Type B pancreatic cell (in vitro differentiated cells): ENCODE measurements around the gene SHKBP1. TPM values are rescaled to one million over a fixed set of nuclear protein-coding genes. Genes with fewer than 3 reads are reported as not detected.
A peak's percentile ranks its signal among the peaks of the same experiment; 100 is the strongest.

Source experiments
- DNase-seq: peaks from one replicate; pipeline ENCODE4 v3.0.0; 2021; ENCODE audit warnings: mixed read lengths; ENCODE audit not compliant: unreplicated experiment; ENCODE audit errors: extremely low spot score
- H3K27ac Mint-ChIP-seq: 2 replicates; pipeline ENCODE4 v1.8.0; 2021; ENCODE audit warnings: mild to moderate bottlenecking, mixed read lengths
- H3K27me3 Mint-ChIP-seq: 2 replicates; pipeline ENCODE4 v1.8.0; 2021; ENCODE audit warnings: mixed read lengths
- H3K36me3 Mint-ChIP-seq: 2 replicates; pipeline ENCODE4 v1.8.0; 2021; ENCODE audit warnings: mixed read lengths
- H3K4me1 Mint-ChIP-seq: one replicate; pipeline ENCODE4 v1.8.0; 2021; ENCODE audit warnings: mixed read lengths; ENCODE audit not compliant: unreplicated experiment
- H3K4me3 Mint-ChIP-seq: 2 replicates; pipeline ENCODE4 v1.8.0; 2021; ENCODE audit warnings: mild to moderate bottlenecking, mixed read lengths
- H3K9me3 Mint-ChIP-seq: 2 replicates; pipeline ENCODE4 v1.8.0; 2021; ENCODE audit warnings: mixed read lengths
- total RNA-seq: library from RNA; stranded (reverse); gene quantifications from 2 replicates; pipeline ENCODE4 v1.2.1, GENCODE V29; 2021; ENCODE audit warnings: low replicate concordance
- TF ChIP-seq, protein P1 (sequence below): fragments of 200-600 bp; sonication (generic); conservative IDR thresholded peaks from 2 replicates; pipeline ENCODE4 v1.5.0; 2021; ENCODE audit warnings: antibody characterized with exemption, mild to moderate bottlenecking

SHKBP1 gene
- total RNA-seq, 1 donor from 2014 or later = 54.6 TPM

DNA sequence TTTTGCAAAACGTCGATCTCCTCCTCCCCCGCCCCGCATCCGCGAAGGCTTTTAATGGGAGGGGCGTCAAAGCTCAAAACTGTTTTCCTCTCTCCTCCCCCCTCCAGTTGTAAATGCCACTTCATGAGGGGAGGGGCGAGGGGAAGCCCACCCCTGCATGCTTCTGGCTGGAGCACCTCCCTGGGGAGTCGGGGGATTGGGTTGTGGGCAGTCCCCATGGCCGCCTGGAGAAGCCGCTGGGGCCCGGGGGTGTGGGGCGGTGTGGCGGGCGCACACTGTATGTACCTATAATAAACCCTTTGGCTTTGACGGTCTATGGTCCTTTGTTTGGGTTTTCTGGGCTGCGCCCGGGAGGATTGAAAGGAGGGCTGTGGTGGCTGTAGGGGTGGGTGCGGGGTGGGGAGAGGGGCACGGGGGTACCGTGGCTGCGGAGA is 505 bp upstream of the SHKBP1 start:
- Mint-ChIP-seq H3K27me3 (no peaks in the 10 kb centered on the region), H3K9me3 (no peaks in the 10 kb centered on the region), H3K36me3 (no peaks in the 10 kb centered on the region), H3K4me3 (peak overlapping the region; percentile 90), H3K27ac (no peak overlapping the region), H3K4me1 (no peaks in the 10 kb centered on the region)
- no peak for DNase-seq
- TF ChIP-seq, protein P1, sequence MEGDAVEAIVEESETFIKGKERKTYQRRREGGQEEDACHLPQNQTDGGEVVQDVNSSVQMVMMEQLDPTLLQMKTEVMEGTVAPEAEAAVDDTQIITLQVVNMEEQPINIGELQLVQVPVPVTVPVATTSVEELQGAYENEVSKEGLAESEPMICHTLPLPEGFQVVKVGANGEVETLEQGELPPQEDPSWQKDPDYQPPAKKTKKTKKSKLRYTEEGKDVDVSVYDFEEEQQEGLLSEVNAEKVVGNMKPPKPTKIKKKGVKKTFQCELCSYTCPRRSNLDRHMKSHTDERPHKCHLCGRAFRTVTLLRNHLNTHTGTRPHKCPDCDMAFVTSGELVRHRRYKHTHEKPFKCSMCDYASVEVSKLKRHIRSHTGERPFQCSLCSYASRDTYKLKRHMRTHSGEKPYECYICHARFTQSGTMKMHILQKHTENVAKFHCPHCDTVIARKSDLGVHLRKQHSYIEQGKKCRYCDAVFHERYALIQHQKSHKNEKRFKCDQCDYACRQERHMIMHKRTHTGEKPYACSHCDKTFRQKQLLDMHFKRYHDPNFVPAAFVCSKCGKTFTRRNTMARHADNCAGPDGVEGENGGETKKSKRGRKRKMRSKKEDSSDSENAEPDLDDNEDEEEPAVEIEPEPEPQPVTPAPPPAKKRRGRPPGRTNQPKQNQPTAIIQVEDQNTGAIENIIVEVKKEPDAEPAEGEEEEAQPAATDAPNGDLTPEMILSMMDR = no peak

DNA sequence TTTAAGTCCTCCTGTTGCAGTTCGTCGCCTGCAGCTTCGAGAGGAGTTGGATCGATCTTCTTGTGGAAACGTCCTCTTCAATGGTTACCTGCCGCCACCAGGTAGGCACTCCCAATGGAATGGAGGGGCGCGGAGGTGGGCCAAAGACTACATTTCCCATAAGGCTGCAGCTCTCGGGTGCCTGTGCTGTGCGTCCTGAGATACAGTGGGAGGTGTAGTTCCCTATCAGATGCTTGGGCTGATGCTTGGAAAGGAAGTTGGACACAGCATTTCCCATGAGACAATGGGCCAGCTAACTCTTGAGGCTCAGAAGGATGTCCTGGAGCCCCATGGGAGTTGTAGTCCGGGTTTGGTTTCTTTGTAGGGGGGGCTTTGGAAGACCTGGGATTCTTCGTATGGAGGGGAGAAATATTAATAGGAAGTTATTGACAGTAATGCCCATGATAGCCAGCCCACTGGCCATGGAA is 1.8 kb downstream of the SHKBP1 start:
- Mint-ChIP-seq H3K9me3 (no peaks in the 10 kb centered on the region), H3K4me1 (no peaks in the 10 kb centered on the region), H3K36me3 (peaks cover 4% of the 10 kb centered on the region), H3K27ac (no peak overlapping the region), H3K27me3 (no peaks in the 10 kb centered on the region), H3K4me3 (peak overlapping the region; percentile 90)
- TF ChIP-seq, protein P1 = no peak
- DNase-seq = no peak

DNA sequence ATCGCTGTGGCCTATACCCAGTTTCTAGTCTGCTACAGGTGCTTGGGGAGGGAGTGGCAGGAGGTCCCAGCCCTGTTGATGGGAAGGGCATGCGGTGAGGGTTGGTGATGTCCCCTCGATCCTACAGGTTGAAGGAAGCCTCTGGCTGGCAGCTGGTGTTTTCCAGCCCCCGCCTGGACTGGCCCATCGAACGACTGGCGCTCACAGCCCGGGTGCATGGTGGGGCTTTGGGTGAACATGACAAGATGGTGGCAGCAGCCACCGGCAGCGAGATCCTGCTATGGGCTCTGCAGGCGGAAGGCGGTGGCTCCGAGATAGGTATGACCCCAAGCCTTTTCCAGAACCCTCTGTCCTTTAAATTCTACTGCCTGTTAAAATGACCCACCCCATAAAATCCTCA is 3.9 kb downstream of the SHKBP1 start:
- no peaks in the 10 kb centered on the region for H3K9me3 Mint-ChIP-seq
- TF ChIP-seq, protein P1 = no peak
- no peaks in the 10 kb centered on the region for H3K27me3 Mint-ChIP-seq
- no peak for DNase-seq
- no peaks in the 10 kb centered on the region for H3K4me1 Mint-ChIP-seq
- peaks cover 13% of the 10 kb centered on the region for H3K36me3 Mint-ChIP-seq
- no peak overlapping the region for H3K27ac Mint-ChIP-seq
- H3K4me3 Mint-ChIP-seq = no peak overlapping the region

DNA sequence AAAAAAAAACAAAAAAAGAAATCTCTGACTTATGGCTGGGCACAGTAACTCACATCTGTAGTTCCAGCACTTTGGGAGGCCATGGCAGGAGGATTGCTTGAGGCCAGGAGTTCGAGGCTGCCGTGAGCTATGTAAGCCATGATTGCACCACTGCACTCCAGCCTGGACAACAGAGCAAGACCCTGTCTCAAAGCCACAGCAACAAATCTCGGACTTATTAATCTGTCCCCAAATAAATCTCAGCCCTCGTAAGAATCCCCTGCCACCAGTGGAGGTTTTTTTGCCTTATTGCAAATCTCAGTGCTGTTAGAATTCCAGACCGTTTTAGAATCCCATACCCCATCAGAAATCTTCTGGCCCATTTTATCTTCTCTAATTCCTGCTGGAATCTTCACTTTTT is 4.9 kb downstream of the SHKBP1 start:
- H3K9me3 Mint-ChIP-seq = no peaks in the 10 kb centered on the region
- TF ChIP-seq, protein P1 = no peak
- H3K4me3 Mint-ChIP-seq = no peak overlapping the region
- no peaks in the 10 kb centered on the region for H3K4me1 Mint-ChIP-seq
- no peak overlapping the region for H3K27ac Mint-ChIP-seq
- H3K36me3 Mint-ChIP-seq = peaks cover 13% of the 10 kb centered on the region
- no peak for DNase-seq
- H3K27me3 Mint-ChIP-seq = no peaks in the 10 kb centered on the region

DNA sequence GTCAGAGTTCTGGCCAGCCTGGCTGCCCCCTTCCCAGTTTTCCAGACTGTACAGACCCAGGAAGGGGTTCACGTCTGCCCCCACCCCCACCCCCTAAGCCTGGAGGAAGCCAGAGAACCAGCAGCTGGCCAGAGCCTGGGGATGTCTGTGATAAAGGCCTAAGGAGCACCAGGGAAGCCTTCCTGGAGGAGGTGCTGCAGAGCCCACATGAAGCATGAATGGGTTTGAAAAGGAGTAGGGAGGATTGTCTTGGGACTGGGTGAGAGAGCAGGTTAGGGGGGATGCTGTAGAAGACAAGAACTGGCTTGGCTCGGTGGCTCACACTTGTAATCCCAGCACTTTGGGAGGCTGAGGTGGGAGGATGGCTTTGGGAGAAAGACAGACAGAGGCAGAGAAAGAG is 5.8 kb downstream of the SHKBP1 start:
- Mint-ChIP-seq H3K4me3 (no peak overlapping the region), H3K27ac (peak overlapping the region; percentile 56), H3K4me1 (no peaks in the 10 kb centered on the region), H3K36me3 (peaks cover 16% of the 10 kb centered on the region), H3K27me3 (no peaks in the 10 kb centered on the region), H3K9me3 (no peaks in the 10 kb centered on the region)
- TF ChIP-seq, protein P1 = no peak
- DNase-seq = no peak

DNA sequence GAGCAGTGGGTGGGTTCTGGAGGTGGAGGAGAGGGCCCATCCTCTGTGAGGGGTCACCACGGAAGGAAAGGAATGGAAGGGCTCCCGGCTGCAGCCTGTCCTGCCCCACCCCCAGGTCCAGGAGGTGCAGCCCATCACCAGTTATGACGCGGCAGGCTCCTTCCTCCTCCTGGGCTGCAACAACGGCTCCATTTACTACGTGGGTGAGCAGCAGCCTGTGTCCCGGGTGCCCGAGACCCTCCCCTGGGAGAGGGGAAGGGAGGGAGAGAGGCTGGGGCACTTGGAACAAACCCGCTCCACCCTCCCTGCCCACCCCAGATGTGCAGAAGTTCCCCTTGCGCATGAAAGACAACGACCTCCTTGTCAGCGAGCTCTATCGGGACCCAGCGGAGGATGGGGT is 6.6 kb downstream of the SHKBP1 start:
- no peaks in the 10 kb centered on the region for H3K27me3 Mint-ChIP-seq
- H3K36me3 Mint-ChIP-seq = peaks cover 16% of the 10 kb centered on the region
- DNase-seq = no peak
- no peaks in the 10 kb centered on the region for H3K4me1 Mint-ChIP-seq
- TF ChIP-seq, protein P1 = no peak
- no peak overlapping the region for H3K27ac Mint-ChIP-seq
- H3K9me3 Mint-ChIP-seq = no peaks in the 10 kb centered on the region
- H3K4me3 Mint-ChIP-seq = no peak overlapping the region
